ENCODE data around the gene FGR. TPM values are rescaled to one million over a fixed set of nuclear protein-coding genes. Genes with fewer than 3 reads are reported as not detected.

The FGR gene
- total RNA-seq, 2 donors from 2014 or later, result 17.0 to 21.5 TPM

GRCh38 chr1:27601321-27601770 lies 33.6 kb downstream of the FGR start:
- Histone ChIP-seq H3K36me3 (no peaks in the 10 kb centered on the region), H3K27ac (peak overlapping the region; percentile 63 to 93), H3K4me3 (peak overlapping the region; percentile 87), H3K9me3 (no peaks in the 10 kb centered on the region), H3K27me3 (replicated peaks; ENCODE audit: insufficient read depth) (no peaks in the 10 kb centered on the region), H3K4me1 (ENCODE audit: control insufficient read depth in 1 of 2, low read depth in 2 of 2) (peaks cover 45 to 70% of the 10 kb centered on the region in 2 donors)
- no peak for TF ChIP-seq CTCF (IDR thresholded peaks at IDR 0.05)
- no peak for DNase-seq (ENCODE audit: low spot score)
- ATAC-seq (ENCODE audit: insufficient number of reproducible peaks, low FRiP score, low read depth), result no peak

- peak overlapping the region; percentile 63 to 93 for H3K27ac ChIP-seq
- no peaks in the 10 kb centered on the region for H3K27me3 ChIP-seq (replicated peaks; ENCODE audit: insufficient read depth)
- ATAC-seq (ENCODE audit: insufficient number of reproducible peaks, low FRiP score, low read depth), result no peak
- H3K4me1 ChIP-seq (ENCODE audit: control insufficient read depth in 1 of 2, low read depth in 2 of 2), result peaks cover 46 to 71% of the 10 kb centered on the region in 2 donors
- no peaks in the 10 kb centered on the region for H3K9me3 ChIP-seq
- no peaks in the 10 kb centered on the region for H3K36me3 ChIP-seq
- no peak for TF ChIP-seq CTCF (IDR thresholded peaks at IDR 0.05)
- no peak for DNase-seq (ENCODE audit: low spot score)
- peak overlapping the region; percentile 87 for H3K4me3 ChIP-seq
Observed at GRCh38 chr1:27600498-27601175, 34.3 kb downstream of the FGR start.

- peak overlapping the region; percentile 56 for H3K4me3 ChIP-seq
Observed at GRCh38 chr1:27599605-27600497, 35.1 kb downstream of the FGR start.

GRCh38 chr1:27598902-27599528 lies 36.0 kb downstream of the FGR start:
- DNase-seq (ENCODE audit: low spot score) (peak; percentile 72), ATAC-seq (ENCODE audit: insufficient number of reproducible peaks, low FRiP score, low read depth) (peak; percentile 44)
- no peaks in the 10 kb centered on the region for H3K36me3 ChIP-seq
- H3K4me3 ChIP-seq, result peak overlapping the region; percentile 56
- no peak for TF ChIP-seq CTCF (IDR thresholded peaks at IDR 0.05)
- H3K4me1 ChIP-seq (ENCODE audit: control insufficient read depth in 1 of 2, low read depth in 2 of 2), result peaks cover 57 to 79% of the 10 kb centered on the region in 2 donors
- no peaks in the 10 kb centered on the region for H3K27me3 ChIP-seq (replicated peaks; ENCODE audit: insufficient read depth)
- no peaks in the 10 kb centered on the region for H3K9me3 ChIP-seq
- H3K27ac ChIP-seq, result peak overlapping the region; percentile 81 to 93

More at GRCh38 chr1:27599605-27600497, 35.1 kb downstream of the FGR start:
- peaks cover 53 to 77% of the 10 kb centered on the region in 2 donors for H3K4me1 ChIP-seq (ENCODE audit: control insufficient read depth in 1 of 2, low read depth in 2 of 2)
- ATAC-seq (ENCODE audit: insufficient number of reproducible peaks, low FRiP score, low read depth) (no peak), DNase-seq (ENCODE audit: low spot score) (no peak)
- H3K27me3 ChIP-seq (replicated peaks; ENCODE audit: insufficient read depth), result no peaks in the 10 kb centered on the region
- no peaks in the 10 kb centered on the region for H3K36me3 ChIP-seq
- no peak for TF ChIP-seq CTCF (IDR thresholded peaks at IDR 0.05)
- H3K9me3 ChIP-seq, result no peaks in the 10 kb centered on the region
- H3K27ac ChIP-seq, result peak overlapping the region; percentile 63 to 93

- Histone ChIP-seq H3K27ac (peak overlapping the region; percentile 81 to 93), H3K9me3 (no peaks in the 10 kb centered on the region), H3K4me1 (ENCODE audit: control insufficient read depth in 1 of 2, low read depth in 2 of 2) (peaks cover 63 to 86% of the 10 kb centered on the region in 2 donors), H3K36me3 (no peaks in the 10 kb centered on the region), H3K27me3 (replicated peaks; ENCODE audit: insufficient read depth) (no peaks in the 10 kb centered on the region), H3K4me3 (peak overlapping the region; percentile 56)
- ATAC-seq (ENCODE audit: insufficient number of reproducible peaks, low FRiP score, low read depth) (no peak), DNase-seq (ENCODE audit: low spot score) (no peak)
- TF ChIP-seq CTCF (IDR thresholded peaks at IDR 0.05), result no peak
Observed at GRCh38 chr1:27598295-27598687, 36.7 kb downstream of the FGR start.
